ENCODE results near the gene LYPD6B. TPM values are rescaled to one million over a fixed set of nuclear protein-coding genes. Genes with fewer than 3 reads are reported as not detected.

LYPD6B gene
- total and polyA plus RNA-seq, 2 experiments from 2014 or later = 1.7 to 3.6 TPM

- Histone ChIP-seq H3K79me2 (replicated peaks; ENCODE audit: insufficient read depth) (no peaks in the 10 kb centered on the region), H2AFZ (peak overlapping the region; percentile 92), H3F3A (replicated peaks; ENCODE audit: low read depth) (no peaks in the 10 kb centered on the region), H3K27me3 (ENCODE audit: insufficient read depth) (peaks cover 29% of the 10 kb centered on the region), H3K27ac (ENCODE audit: low read depth) (no peak overlapping the region), H3K4me1 (ENCODE audit: insufficient read depth) (no peaks in the 10 kb centered on the region; the same call in 1 of the 2 replicates), H3K9me2 (ENCODE audit: insufficient read depth) (no peaks in the 10 kb centered on the region), H3K4me2 (peak overlapping the region; percentile 87), H4K20me1 (replicated peaks; ENCODE audit: insufficient read depth) (peaks cover 4% of the 10 kb centered on the region; the same call in 1 of the 2 replicates), H3K4me3 (peak overlapping the region; percentile 68), H3K36me3 (ENCODE audit: insufficient read depth) (no peaks in the 10 kb centered on the region)
- H3K9me3 Mint-ChIP-seq = no peaks in the 10 kb centered on the region; the same call in 2 of the 3 replicates
- TF ChIP-seq ZNF462 (CRISPR knock-in tag; IDR thresholded peaks at IDR 0.05) (no peak), POLR2AphosphoS5 (IDR thresholded peaks at IDR 0.05; ENCODE audit: low read depth) (no peak), NANOG (IDR thresholded peaks at IDR 0.05; ENCODE audit: borderline replicate concordance) (no peak), EZH2phosphoT487 (IDR thresholded peaks at IDR 0.05; ENCODE audit: unreplicated experiment) (no peak), ZNF331 (CRISPR knock-in tag; IDR thresholded peaks at IDR 0.05; ENCODE audit: low read depth) (no peak), CREB1 (CRISPR knock-in tag; IDR thresholded peaks at IDR 0.05; ENCODE audit: low read depth) (no peak), ETS1 (IDR thresholded peaks at IDR 0.05) (no peak)
- DNase-seq (ENCODE audit: low spot score) (no peak), ATAC-seq (no peak; the same call in 2 of the 3 replicates)
- no peak overlapping the region for H3K27ac Mint-ChIP-seq
- H3K4me1 Mint-ChIP-seq = peaks cover 6% of the 10 kb centered on the region; the same call in 1 of the 3 replicates
- H3K36me3 Mint-ChIP-seq (ENCODE audit: low read depth) = no peaks in the 10 kb centered on the region
- peaks cover 19% of the 10 kb centered on the region for H3K27me3 Mint-ChIP-seq (ENCODE audit: insufficient read depth, low read depth, poor library complexity)
- H3K4me3 Mint-ChIP-seq = peak overlapping the region; percentile 76
Measured at GRCh38 chr2:149039213-149039724, 770 bp downstream of the LYPD6B start.
